Measurements from ENCODE around the gene GPR87.

DNA sequence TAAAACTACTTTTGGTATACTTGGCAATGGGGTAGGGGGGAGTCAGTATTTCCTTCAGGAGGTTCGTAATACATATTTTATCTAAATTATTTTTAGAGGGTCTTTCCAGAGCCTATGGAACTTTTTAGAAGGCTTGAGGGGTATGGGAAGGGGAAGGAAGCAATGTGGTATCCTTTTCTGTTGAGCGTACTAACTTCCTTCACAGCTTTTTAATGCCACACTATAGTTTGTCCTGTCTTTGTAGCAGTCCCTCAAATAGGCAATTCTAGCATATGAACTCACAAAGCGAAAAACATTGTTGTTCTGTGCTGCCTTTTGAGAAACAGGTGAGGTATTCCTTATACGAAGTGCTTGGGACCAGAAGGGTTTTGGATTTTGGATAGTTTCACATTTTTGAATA is 35.0 kb upstream of the GPR87 start:
- TF ChIP-seq ZNF302 (tag by site-specific recombination; IDR thresholded peaks at IDR 0.05; ENCODE audit: low read depth) (no peak), TCF7L2 (IDR thresholded peaks at IDR 0.05; ENCODE audit: borderline replicate concordance, low read depth, low read length) (no peak), ZNF501 (tag by site-specific recombination; IDR thresholded peaks at IDR 0.05) (no peak), ZNF670 (tag by site-specific recombination; IDR thresholded peaks at IDR 0.05; ENCODE audit: low read depth) (no peak), ZNF140 (tag by site-specific recombination; IDR thresholded peaks at IDR 0.05) (no peak), KLF9 (tag by site-specific recombination; IDR thresholded peaks at IDR 0.05; ENCODE audit: low read depth) (no peak)
- TF ChIP-seq, protein P1, sequence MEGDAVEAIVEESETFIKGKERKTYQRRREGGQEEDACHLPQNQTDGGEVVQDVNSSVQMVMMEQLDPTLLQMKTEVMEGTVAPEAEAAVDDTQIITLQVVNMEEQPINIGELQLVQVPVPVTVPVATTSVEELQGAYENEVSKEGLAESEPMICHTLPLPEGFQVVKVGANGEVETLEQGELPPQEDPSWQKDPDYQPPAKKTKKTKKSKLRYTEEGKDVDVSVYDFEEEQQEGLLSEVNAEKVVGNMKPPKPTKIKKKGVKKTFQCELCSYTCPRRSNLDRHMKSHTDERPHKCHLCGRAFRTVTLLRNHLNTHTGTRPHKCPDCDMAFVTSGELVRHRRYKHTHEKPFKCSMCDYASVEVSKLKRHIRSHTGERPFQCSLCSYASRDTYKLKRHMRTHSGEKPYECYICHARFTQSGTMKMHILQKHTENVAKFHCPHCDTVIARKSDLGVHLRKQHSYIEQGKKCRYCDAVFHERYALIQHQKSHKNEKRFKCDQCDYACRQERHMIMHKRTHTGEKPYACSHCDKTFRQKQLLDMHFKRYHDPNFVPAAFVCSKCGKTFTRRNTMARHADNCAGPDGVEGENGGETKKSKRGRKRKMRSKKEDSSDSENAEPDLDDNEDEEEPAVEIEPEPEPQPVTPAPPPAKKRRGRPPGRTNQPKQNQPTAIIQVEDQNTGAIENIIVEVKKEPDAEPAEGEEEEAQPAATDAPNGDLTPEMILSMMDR (tag by site-specific recombination; IDR thresholded peaks at IDR 0.05): no peak
